HL-60/S4 (cell line): ENCODE data around the gene TRIM73.
"Not testable (repeated sequence)": the region's sequence is repeated elsewhere in the genome, so short reads cannot be mapped to it uniquely, and the experiment has no call there.

Experiments
- in situ Hi-C: fragments of 300-500 bp; cut with MboI; formaldehyde crosslinking; loops from 2 replicates; pipeline ENCODE4 v1.14.3; 2022; ENCODE audit warnings: low sequenced_read_pairs

TRIM73 gene

DNA sequence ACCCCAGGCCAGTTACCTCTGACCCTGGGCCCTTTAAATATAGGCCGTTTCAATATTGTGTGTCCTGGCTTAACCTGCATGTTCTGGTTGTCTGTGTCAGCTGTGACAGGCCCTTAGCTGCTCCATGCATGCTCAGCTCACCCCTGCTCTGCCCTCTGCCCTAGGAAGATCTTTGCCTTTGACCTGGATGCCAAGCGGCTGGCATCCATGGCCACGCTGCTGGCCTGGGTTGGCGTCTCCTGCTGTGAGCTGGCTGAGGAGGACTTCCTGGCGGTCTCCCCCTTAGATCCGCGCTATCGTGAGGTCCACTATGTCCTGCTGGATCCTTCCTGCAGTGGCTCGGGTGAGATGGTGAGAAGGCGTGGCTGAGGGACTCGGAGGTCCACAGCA lies 20.0 kb downstream of the TRIM73 start:
- in situ Hi-C loops, result not testable (repeated sequence)

DNA sequence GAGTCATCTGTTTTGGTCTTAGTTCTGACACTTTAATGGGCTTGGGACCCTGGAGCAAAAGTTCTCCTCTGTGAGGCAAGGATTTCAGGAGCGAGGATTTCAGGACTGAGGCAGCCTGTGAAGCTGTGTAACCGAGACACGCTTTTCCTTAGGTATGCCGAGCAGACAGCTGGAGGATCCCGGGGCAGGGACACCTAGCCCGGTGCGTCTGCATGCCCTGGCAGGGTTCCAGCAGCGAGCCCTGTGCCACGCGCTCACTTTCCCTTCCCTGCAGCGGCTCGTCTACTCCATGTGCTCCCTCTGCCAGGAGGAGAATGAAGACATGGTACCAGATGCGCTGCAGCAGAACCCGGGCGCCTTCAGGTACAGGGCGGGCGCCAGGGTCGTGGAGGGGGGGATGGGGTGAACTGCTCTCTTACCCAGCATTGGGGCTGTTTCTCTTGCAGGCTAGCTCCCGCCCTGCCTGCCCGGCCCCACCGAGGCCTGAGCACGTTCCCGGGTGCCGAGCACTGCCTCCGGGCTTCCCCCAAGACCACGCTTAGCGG lies 20.5 kb downstream of the TRIM73 start:
- in situ Hi-C loops, result not testable (repeated sequence)

DNA sequence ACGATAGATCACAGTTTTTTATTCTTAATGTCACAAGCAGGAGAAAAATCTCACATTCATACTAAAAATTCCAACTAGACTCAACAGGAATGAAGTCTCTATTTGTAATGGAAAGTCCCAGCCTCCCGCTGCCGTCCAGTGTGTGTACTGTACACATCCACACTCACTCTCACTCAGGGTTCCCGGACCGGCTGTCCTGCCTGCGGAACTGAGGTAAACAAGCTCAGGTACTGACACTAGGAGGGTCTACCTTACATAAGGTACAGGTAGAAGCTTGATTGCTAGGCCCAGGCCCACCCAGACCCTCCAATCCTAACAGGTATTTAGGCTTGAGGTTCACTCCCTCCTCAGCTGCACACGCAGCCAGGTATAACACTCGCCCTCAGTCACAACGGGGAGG lies 21.4 kb downstream of the TRIM73 start:
- in situ Hi-C loops, result not testable (repeated sequence)

DNA sequence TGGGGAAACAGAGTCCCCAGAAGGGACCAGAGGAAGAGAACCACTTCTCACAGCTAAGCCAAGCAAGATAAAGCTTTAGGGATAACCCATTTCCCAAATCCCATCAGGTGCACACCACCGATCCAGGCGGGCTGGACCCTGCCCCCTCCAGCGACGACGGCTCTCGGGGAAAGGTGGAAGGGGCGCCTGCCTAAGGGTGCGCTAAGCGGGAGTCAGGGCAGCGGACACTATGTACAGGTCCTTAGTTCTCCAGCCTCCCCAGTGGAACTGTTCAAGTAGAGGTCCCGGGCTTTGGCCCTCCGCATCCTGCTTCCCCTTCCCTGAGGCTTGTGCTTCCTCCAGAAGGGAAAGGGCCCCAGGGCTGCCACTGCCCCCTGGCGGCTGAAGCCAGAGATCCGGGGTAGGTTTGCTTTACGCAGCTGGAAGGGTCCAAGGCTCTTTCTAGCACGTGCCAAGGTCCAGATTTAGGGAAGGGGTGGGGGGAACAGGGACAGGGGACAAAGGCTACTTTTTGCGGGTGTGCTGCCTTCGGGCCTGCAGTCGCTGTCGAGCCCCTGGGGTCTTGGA lies 22.9 kb downstream of the TRIM73 start:
- in situ Hi-C loops, result not testable (repeated sequence)

DNA sequence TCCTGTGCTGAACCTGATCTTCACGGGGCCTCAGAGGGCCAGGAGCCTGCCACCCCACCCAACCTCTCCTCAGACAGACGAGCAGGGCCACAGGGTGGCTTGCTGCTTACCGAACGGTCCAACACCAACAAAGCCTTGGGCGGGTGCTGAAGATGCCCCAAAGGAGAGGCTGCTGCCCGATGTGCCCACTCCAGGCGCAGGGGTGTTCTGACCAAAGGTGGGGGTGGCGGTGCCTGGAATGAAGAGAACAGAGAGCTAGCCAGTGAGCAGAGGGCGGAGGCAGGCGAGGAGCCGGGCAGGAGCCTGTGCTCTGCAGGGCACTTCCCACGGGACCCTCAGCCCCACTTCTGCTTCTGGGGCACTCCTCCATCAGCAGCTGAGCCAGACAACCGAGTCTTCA lies 23.8 kb downstream of the TRIM73 start:
- in situ Hi-C loops, result not testable (repeated sequence)

GRCh38 chr7:75419693-75420092 lies 24.3 kb downstream of the TRIM73 start:
- in situ Hi-C loops, result not testable (repeated sequence)

GRCh38 chr7:75420152-75420551 lies 24.7 kb downstream of the TRIM73 start:
- in situ Hi-C loops, result not testable (repeated sequence)

DNA sequence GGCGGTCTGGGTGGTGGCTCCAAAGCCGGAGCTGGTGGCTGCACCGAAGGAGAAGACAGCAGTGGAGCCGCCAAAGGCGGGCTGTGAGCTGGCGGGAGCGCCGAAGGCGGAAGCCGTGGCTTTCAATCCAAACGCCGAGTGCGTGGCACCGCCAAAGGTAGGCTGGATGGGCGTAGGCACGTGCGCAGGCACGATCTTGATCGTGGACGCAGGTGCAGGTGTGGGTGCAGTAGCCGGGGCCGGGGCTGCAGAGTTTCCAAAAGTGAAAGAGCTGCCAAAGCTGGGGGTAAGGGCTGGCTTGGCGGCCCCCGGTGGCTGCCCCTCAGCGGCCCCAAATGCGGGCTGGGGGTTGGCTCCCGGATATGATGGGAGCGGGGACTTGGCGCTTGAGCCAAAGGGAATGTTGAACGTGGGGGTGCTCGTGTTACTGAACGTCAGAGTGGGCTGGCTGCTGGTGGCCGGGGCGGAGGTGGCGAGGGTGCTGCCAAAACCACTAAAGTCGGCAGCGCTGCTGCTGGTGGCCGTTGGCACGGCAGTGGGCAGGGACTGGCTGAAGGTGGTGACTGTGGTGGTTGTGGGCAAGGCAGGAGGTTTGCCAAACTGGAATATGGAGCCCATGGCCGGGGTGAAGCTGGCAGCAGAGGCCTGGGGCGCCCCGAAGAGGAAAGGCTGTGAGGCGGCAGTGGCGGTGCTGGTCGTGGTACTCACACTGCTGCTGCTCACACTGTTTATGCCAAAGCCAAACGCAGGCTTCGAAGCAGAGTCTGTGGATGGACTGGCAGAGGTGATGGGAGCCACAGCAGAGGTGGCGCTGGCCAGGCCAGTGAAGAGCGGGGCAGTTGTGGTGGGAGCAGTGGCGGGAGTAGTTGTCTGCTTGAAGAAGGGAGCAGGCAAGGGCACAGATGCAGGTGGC lies 26.6 kb downstream of the TRIM73 start:
- in situ Hi-C loops, result not testable (repeated sequence)

- in situ Hi-C loops, result not testable (repeated sequence)
These were observed 28.1 kb downstream of the TRIM73 start for GRCh38 chr7:75423481-75423880.

DNA sequence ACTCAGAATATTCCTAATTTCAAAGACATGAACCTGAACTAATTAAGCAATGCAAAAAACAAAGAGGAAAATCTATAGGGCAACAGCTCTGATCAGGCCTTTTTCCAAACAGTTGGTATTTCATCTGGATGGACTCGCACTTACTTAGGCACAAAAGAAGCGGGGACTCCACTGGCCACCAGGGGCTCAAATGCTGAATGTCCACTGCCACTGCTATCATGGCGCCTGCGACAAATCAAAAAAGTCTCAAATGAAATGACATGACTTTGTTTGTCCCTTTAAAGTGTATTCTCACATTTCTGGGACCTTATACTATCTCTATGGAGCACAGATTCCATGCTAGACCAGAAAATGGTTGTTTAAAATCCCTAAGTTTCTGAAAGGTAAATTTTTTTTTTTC lies 43.6 kb downstream of the TRIM73 start:
- in situ Hi-C loops, result not testable (repeated sequence)

- in situ Hi-C loops, result not testable (repeated sequence)
These were observed 46.7 kb downstream of the TRIM73 start for GRCh38 chr7:75442101-75442464.

DNA sequence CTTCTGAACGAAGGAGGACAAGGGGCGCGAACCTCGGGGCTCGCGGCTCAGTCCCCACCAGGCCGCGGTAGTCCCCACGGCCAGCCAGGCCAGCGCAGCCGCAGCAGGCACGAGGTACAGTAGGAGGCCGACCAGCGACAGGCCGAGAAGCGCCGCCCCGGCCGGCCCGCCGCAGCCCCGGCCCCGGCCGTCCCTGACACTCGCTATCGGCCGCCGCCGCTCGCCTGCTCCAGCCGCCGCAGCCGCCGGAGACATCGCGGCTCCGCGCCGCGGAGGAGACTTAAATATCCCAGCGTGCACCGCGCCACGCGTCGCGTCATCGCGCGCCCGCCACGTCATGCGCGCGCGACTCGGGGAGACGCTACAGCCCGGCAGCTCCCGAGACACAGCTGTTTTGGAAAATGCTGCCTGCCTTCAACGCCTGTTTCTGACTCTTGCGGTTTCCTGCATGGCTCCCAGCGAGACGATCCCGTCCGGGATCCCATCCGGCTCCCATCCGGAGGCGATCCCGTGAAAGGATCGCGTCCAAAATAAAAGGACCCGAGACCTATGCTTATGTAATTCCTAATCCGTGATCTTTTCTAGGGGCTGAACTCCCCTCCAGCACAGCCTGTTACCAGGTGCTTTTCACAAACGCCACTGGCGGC lies 47.2 kb downstream of the TRIM73 start:
- in situ Hi-C loops, result not testable (repeated sequence)

- in situ Hi-C loops, result not testable (repeated sequence)
These were observed 54.5 kb downstream of the TRIM73 start for GRCh38 chr7:75449946-75450345.

GRCh38 chr7:75452494-75452955 lies 57.1 kb downstream of the TRIM73 start:
- in situ Hi-C loops, result not testable (repeated sequence)
